ENCODE measurements around the gene FGR. TPM values are rescaled to one million over a fixed set of nuclear protein-coding genes. Genes with fewer than 3 reads are reported as not detected.
A peak's percentile ranks its signal among the peaks of the same experiment; 100 is the strongest.

Gene FGR
- total RNA-seq, 1 donor from 2014 or later, result not detected

DNA sequence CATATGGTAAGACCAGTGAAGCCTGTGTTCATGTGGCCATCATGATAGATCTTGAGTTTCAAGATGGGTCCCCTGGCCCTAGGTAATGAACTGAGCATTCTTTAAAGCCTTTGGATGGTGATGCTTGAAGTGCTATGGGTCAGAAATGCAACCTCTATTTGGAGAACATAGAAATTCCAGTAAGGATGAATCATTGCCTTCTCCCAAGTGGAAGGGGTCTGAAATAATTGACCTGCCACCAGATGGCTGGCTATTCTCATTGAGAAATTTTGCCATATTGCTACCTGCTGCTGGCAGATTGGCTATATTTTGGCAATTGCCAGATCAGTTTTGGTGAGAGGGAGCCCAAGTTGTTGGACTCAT, 37.7 kb upstream of the FGR start:
- Histone ChIP-seq H3K4me2 (ENCODE audit: low read length) (peak overlapping the region; percentile 86), H3K4me1 (ENCODE audit: insufficient read depth, low read length) (peaks cover 17% of the 10 kb centered on the region), H2AFZ (ENCODE audit: low read depth, low read length) (peak overlapping the region; percentile 74), H3K27ac (ENCODE audit: low read depth, low read length) (peak overlapping the region; percentile 49), H3K79me2 (ENCODE audit: insufficient read depth, low read length) (no peaks in the 10 kb centered on the region), H3K36me3 (ENCODE audit: insufficient read depth, low read length) (no peaks in the 10 kb centered on the region), H3K9ac (ENCODE audit: low read length) (peak overlapping the region; percentile 68), H3K4me3 (ENCODE audit: insufficient read depth, low read depth, low read length) (peak overlapping the region; percentile 59), H3K9me3 (ENCODE audit: insufficient read depth, low read depth, low read length) (no peaks in the 10 kb centered on the region), H3K27me3 (ENCODE audit: insufficient read depth, low read length) (no peaks in the 10 kb centered on the region), H4K20me1 (ENCODE audit: insufficient read depth, low read length) (no peaks in the 10 kb centered on the region)
- peak overlapping the region; percentile 100 for H3K4me3 Mint-ChIP-seq (ENCODE audit: unreplicated experiment)
- H3K9me3 Mint-ChIP-seq (ENCODE audit: unreplicated experiment), result no peaks in the 10 kb centered on the region
- DNase-seq (ENCODE audit: low read depth), result peak; percentile 65
- peaks cover 23% of the 10 kb centered on the region for H3K36me3 Mint-ChIP-seq (ENCODE audit: low read depth, unreplicated experiment)
- no peak for FAIRE-seq
- no peaks in the 10 kb centered on the region for H3K27me3 Mint-ChIP-seq (ENCODE audit: low read depth, unreplicated experiment)
- no peak for TF ChIP-seq EZH2 (IDR thresholded peaks at IDR 0.05; ENCODE audit: insufficient read depth, low read length)
- TF ChIP-seq, protein P1, sequence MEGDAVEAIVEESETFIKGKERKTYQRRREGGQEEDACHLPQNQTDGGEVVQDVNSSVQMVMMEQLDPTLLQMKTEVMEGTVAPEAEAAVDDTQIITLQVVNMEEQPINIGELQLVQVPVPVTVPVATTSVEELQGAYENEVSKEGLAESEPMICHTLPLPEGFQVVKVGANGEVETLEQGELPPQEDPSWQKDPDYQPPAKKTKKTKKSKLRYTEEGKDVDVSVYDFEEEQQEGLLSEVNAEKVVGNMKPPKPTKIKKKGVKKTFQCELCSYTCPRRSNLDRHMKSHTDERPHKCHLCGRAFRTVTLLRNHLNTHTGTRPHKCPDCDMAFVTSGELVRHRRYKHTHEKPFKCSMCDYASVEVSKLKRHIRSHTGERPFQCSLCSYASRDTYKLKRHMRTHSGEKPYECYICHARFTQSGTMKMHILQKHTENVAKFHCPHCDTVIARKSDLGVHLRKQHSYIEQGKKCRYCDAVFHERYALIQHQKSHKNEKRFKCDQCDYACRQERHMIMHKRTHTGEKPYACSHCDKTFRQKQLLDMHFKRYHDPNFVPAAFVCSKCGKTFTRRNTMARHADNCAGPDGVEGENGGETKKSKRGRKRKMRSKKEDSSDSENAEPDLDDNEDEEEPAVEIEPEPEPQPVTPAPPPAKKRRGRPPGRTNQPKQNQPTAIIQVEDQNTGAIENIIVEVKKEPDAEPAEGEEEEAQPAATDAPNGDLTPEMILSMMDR (IDR thresholded peaks at IDR 0.05; ENCODE audit: insufficient read depth, low read depth, low read length), result no peak
- peaks cover 9% of the 10 kb centered on the region for H3K4me1 Mint-ChIP-seq (ENCODE audit: low read depth, unreplicated experiment)
- H3K27ac Mint-ChIP-seq (ENCODE audit: unreplicated experiment), result peak overlapping the region; percentile 98

DNA sequence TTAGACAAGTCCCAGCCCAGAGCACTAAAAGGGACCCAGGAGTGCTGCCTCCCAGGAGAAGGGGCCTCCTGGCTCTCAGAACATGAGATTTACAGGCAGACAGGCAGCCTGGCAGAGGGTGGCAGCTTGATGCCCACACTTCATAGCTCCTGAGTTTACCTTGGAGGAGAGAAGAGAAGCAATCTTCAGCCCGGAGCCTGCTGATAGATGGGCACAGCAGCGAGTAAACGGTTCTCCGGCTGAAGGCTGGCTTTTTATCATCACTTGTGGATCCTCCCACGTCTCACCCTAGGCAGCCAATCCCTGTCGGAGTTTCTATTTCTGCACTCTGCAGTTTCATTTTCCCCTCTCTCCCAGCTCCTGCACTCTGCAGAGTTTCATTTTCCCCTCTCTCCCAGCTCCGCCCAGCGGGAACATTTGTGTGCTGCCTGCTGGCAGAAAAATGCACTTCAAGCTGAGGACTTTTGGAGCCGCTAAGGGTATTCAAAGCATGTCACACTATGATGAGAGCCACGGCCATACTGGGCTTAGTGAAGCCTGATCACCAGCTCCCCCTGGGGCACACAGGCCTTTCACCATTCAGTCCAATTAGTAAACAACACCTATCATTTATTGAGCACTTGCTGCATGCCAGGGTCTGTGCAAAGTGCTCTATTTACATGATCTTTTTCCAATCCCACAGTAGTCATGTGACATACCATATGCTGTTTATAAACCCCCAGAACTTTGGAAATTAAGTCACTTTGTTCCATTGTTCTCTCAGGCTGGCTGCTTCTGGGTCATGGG, 37.2 kb upstream of the FGR start, which contains the start of gene IFI6:
TSS of gene IFI6 (minus strand) at position 229 of the 786 bp plus-strand sequence. CDS start 2,878 bp downstream, outside the sequence.
- Histone ChIP-seq H3K36me3 (ENCODE audit: insufficient read depth, low read length) (no peaks in the 10 kb centered on the region), H3K9ac (ENCODE audit: low read length) (peak within 1 kb of the TSS; percentile 68), H3K4me2 (ENCODE audit: low read length) (peak within 1 kb of the TSS; percentile 86), H4K20me1 (ENCODE audit: insufficient read depth, low read length) (no peaks in the 10 kb centered on the region), H2AFZ (ENCODE audit: low read depth, low read length) (peak within 1 kb of the TSS; percentile 94), H3K27ac (ENCODE audit: low read depth, low read length) (peak within 1 kb of the TSS; percentile 58), H3K9me3 (ENCODE audit: insufficient read depth, low read depth, low read length) (no peaks in the 10 kb centered on the region), H3K27me3 (ENCODE audit: insufficient read depth, low read length) (no peaks in the 10 kb centered on the region), H3K4me1 (ENCODE audit: insufficient read depth, low read length) (peaks cover 17% of the 10 kb centered on the region), H3K4me3 (ENCODE audit: insufficient read depth, low read depth, low read length) (peak within 1 kb of the TSS; percentile 59), H3K79me2 (ENCODE audit: insufficient read depth, low read length) (no peaks in the 10 kb centered on the region)
- DNase-seq (ENCODE audit: low read depth) (peak; percentile 93), FAIRE-seq (peak; percentile 60)
- Mint-ChIP-seq H3K36me3 (ENCODE audit: low read depth, unreplicated experiment) (peaks cover 27% of the 10 kb centered on the region), H3K27me3 (ENCODE audit: low read depth, unreplicated experiment) (no peaks in the 10 kb centered on the region), H3K27ac (ENCODE audit: unreplicated experiment) (peak within 1 kb of the TSS; percentile 98), H3K9me3 (ENCODE audit: unreplicated experiment) (no peaks in the 10 kb centered on the region), H3K4me3 (ENCODE audit: unreplicated experiment) (peak within 1 kb of the TSS; percentile 100), H3K4me1 (ENCODE audit: low read depth, unreplicated experiment) (peaks cover 15% of the 10 kb centered on the region)
- TF ChIP-seq EZH2 (IDR thresholded peaks at IDR 0.05; ENCODE audit: insufficient read depth, low read length), result no peak
- TF ChIP-seq, protein P1 (IDR thresholded peaks at IDR 0.05; ENCODE audit: insufficient read depth, low read depth, low read length), result peak; percentile 24

DNA sequence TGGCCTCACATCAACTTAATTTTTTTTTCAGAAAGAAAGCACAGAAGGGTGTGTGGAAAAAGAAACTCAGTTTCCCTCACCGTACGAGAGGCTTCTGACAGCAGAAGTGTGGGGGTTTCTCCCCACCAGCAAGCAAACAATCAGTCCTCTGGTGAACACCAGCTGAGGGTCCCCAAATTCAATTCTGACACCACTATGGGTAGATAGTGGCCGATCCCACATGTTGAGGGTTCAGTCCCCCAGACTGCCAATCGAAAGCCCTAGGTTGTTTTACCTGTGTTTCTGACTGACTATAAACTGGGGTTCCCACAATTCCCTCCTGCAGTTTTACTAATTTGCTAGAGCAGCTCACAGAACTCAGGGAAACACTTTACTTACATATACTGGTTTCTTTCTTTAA, 34.9 kb upstream of the FGR start:
- no peaks in the 10 kb centered on the region for H3K27me3 Mint-ChIP-seq (ENCODE audit: low read depth, unreplicated experiment)
- Histone ChIP-seq H3K4me2 (ENCODE audit: low read length) (peak overlapping the region; percentile 84), H3K9me3 (ENCODE audit: insufficient read depth, low read depth, low read length) (no peaks in the 10 kb centered on the region), H3K79me2 (ENCODE audit: insufficient read depth, low read length) (no peaks in the 10 kb centered on the region), H4K20me1 (ENCODE audit: insufficient read depth, low read length) (no peaks in the 10 kb centered on the region), H3K4me3 (ENCODE audit: insufficient read depth, low read depth, low read length) (no peak overlapping the region), H3K9ac (ENCODE audit: low read length) (no peak overlapping the region), H3K36me3 (ENCODE audit: insufficient read depth, low read length) (no peaks in the 10 kb centered on the region), H2AFZ (ENCODE audit: low read depth, low read length) (no peak overlapping the region), H3K4me1 (ENCODE audit: insufficient read depth, low read length) (peaks cover 17% of the 10 kb centered on the region), H3K27me3 (ENCODE audit: insufficient read depth, low read length) (no peaks in the 10 kb centered on the region), H3K27ac (ENCODE audit: low read depth, low read length) (no peak overlapping the region)
- H3K9me3 Mint-ChIP-seq (ENCODE audit: unreplicated experiment), result no peaks in the 10 kb centered on the region
- TF ChIP-seq, protein P1 (IDR thresholded peaks at IDR 0.05; ENCODE audit: insufficient read depth, low read depth, low read length), result no peak
- TF ChIP-seq EZH2 (IDR thresholded peaks at IDR 0.05; ENCODE audit: insufficient read depth, low read length), result no peak
- FAIRE-seq, result no peak
- peaks cover 35% of the 10 kb centered on the region for H3K36me3 Mint-ChIP-seq (ENCODE audit: low read depth, unreplicated experiment)
- H3K4me1 Mint-ChIP-seq (ENCODE audit: low read depth, unreplicated experiment), result peaks cover 33% of the 10 kb centered on the region
- H3K27ac Mint-ChIP-seq (ENCODE audit: unreplicated experiment), result peak overlapping the region; percentile 89
- DNase-seq (ENCODE audit: low read depth), result no peak
- H3K4me3 Mint-ChIP-seq (ENCODE audit: unreplicated experiment), result peak overlapping the region; percentile 100

Data from astrocyte (in vitro differentiated cells and primary cell).